Choroid plexus epithelial cell (primary cell): Measurements from ENCODE around the gene ACAD9.

Source experiments
- DNase-seq: peaks from one replicate; pipeline ENCODE4 v3.0.0-alpha.2; 2010; ENCODE audit warnings: low read depth
- H3K4me3 ChIP-seq: 2 replicates; pipeline ENCODE4 v1.5.1; 2011; ENCODE audit warnings: low read depth, mild to moderate bottlenecking, control low read depth, low read length, moderate library complexity
- CTCF ChIP-seq: conservative IDR thresholded peaks from 2 replicates; pipeline ENCODE4 v1.5.1; 2011; ENCODE audit warnings: low read depth, mild to moderate bottlenecking, control low read depth, inconsistent platforms, low read length, moderate library complexity

The ACAD9 gene

GRCh38 chr3:128950223-128950938 is 71.0 kb downstream of the ACAD9 start:
- TF ChIP-seq CTCF = peak; percentile 70

GRCh38 chr3:128956440-128956839 is 77.0 kb downstream of the ACAD9 start:
- no peak overlapping the region for H3K4me3 ChIP-seq
- TF ChIP-seq CTCF = no peak
- DNase-seq = no peak

More at GRCh38 chr3:128950223-128950938, 71.0 kb downstream of the ACAD9 start:
- peak; percentile 77 for DNase-seq
- no peak overlapping the region for H3K4me3 ChIP-seq
